ENCODE measurements around the gene NEURL3. TPM values are rescaled to one million over a fixed set of nuclear protein-coding genes. Genes with fewer than 3 reads are reported as not detected.
A peak's percentile ranks its signal among the peaks of the same experiment; 100 is the strongest.

The NEURL3 gene
- total RNA-seq, 4 donors from 2014 or later, result not detected

- intact Hi-C loops (cut with DNase I), result loop anchor here (5.0 kb wide), 1 partner anchor 101 kb away; no protein-coding TSS in a partner anchor
- peak overlapping the region in 3 of 4 donors; percentile 30 to 52 (median 38) for H3K4me3 ChIP-seq
- WGBS, 2 donors, result 0 to 12% methylated on average over 5 of the region's 38 CpGs
- no peak for DNase-seq
- no peak overlapping the region for H3K27ac ChIP-seq
- H3K36me3 ChIP-seq, result no peaks in the 10 kb centered on the region
- H3K9me3 ChIP-seq, result no peaks in the 10 kb centered on the region
- peaks cover 0 to 54% (median 0%) of the 10 kb centered on the region in 4 donors for H3K27me3 ChIP-seq
- TF ChIP-seq POLR2A (IDR thresholded peaks at IDR 0.05) (no peak), CTCF (IDR thresholded peaks at IDR 0.05) (peak; percentile 99 to 100 (median 99))
- peaks cover 12 to 31% (median 18%) of the 10 kb centered on the region in 3 donors for H3K4me1 ChIP-seq
Observed at GRCh38 chr2:96507957-96508520, 2.9 kb upstream of the NEURL3 start.

- Histone ChIP-seq H3K4me3 (no peak overlapping the region), H3K36me3 (no peaks in the 10 kb centered on the region), H3K27me3 (peaks cover 0 to 55% (median 0%) of the 10 kb centered on the region in 4 donors), H3K9me3 (no peaks in the 10 kb centered on the region), H3K27ac (no peak overlapping the region), H3K4me1 (peaks cover 12 to 43% (median 21%) of the 10 kb centered on the region in 3 donors)
- DNase-seq, result no peak
- TF ChIP-seq POLR2A (IDR thresholded peaks at IDR 0.05) (no peak), CTCF (IDR thresholded peaks at IDR 0.05) (no peak)
- WGBS, 2 donors, result 93 to 95% methylated on average over 6 to 7 of the region's 7 CpGs
- intact Hi-C loops (cut with DNase I), result loop anchor here (5.0 kb wide), 1 partner anchor 100 kb away; no protein-coding TSS in a partner anchor
Observed at GRCh38 chr2:96506907-96507240, 1.7 kb upstream of the NEURL3 start.

GRCh38 chr2:96506016-96506906 is 1.1 kb upstream of the NEURL3 start:
- intact Hi-C loops (cut with DNase I), result loop anchor here (5.0 kb wide), 1 partner anchor 99 kb away; no protein-coding TSS in a partner anchor
- 87 to 91% methylated on average over 3 to 4 of the region's 8 CpGs for WGBS, 2 donors
- H3K4me1 ChIP-seq, result peaks cover 12 to 48% (median 21%) of the 10 kb centered on the region in 3 donors
- no peak overlapping the region for H3K27ac ChIP-seq
- no peak for TF ChIP-seq CTCF (IDR thresholded peaks at IDR 0.05)
- no peak for TF ChIP-seq POLR2A (IDR thresholded peaks at IDR 0.05)
- DNase-seq, result no peak
- no peak overlapping the region for H3K4me3 ChIP-seq
- H3K9me3 ChIP-seq, result no peaks in the 10 kb centered on the region
- H3K36me3 ChIP-seq, result no peaks in the 10 kb centered on the region
- peaks cover 0 to 55% (median 0%) of the 10 kb centered on the region in 4 donors for H3K27me3 ChIP-seq

GRCh38 chr2:96503637-96504243 is 1.4 kb downstream of the NEURL3 start:
- 86 to 89% methylated on average over 1 to 9 of the region's 12 CpGs for WGBS, 2 donors
- H3K4me3 ChIP-seq, result no peak overlapping the region
- no peaks in the 10 kb centered on the region for H3K9me3 ChIP-seq
- H3K36me3 ChIP-seq, result no peaks in the 10 kb centered on the region
- peaks cover 9 to 44% (median 14%) of the 10 kb centered on the region in 3 donors for H3K4me1 ChIP-seq
- H3K27me3 ChIP-seq, result peaks cover 0 to 61% (median 0%) of the 10 kb centered on the region in 4 donors
- intact Hi-C loops (cut with DNase I), result no loop called here
- no peak for TF ChIP-seq CTCF (IDR thresholded peaks at IDR 0.05)
- TF ChIP-seq POLR2A (IDR thresholded peaks at IDR 0.05), result no peak
- DNase-seq, result no peak
- H3K27ac ChIP-seq, result no peak overlapping the region

Measured in esophagus squamous epithelium (tissue), 5 donors.